GM19240 (cell line): ENCODE measurements around the gene CMTM4.
"Not testable (repeated sequence)": the region's sequence is repeated elsewhere in the genome, so short reads cannot be mapped to it uniquely, and the experiment has no call there.

Source experiments
- DNase-seq: peaks from one replicate; pipeline ENCODE4 v3.0.0; 2011; ENCODE audit warnings: low spot score; ENCODE audit not compliant: insufficient read length

Gene CMTM4

GRCh38 chr16:66596559-66596958 is 100.0 kb downstream of the CMTM4 start:
- not testable (repeated sequence) for DNase-seq

- no peak for DNase-seq
Observed at GRCh38 chr16:66594739-66595138, 101.8 kb downstream of the CMTM4 start.

- DNase-seq = no peak
Observed at GRCh38 chr16:66592814-66593213, 103.7 kb downstream of the CMTM4 start.

- no peak for DNase-seq
Observed at GRCh38 chr16:66592241-66592640, 104.3 kb downstream of the CMTM4 start.

- DNase-seq = no peak
Observed at GRCh38 chr16:66591018-66591417, 105.5 kb downstream of the CMTM4 start.

GRCh38 chr16:66590322-66590721 is 106.2 kb downstream of the CMTM4 start:
- no peak for DNase-seq

- DNase-seq = no peak
Observed at GRCh38 chr16:66588981-66589713, 107.4 kb downstream of the CMTM4 start.

- DNase-seq = no peak
Observed at GRCh38 chr16:66587881-66588600, 108.5 kb downstream of the CMTM4 start.

GRCh38 chr16:66585481-66586239 is 110.9 kb downstream of the CMTM4 start:
- DNase-seq = no peak

GRCh38 chr16:66581246-66581952 is 115.1 kb downstream of the CMTM4 start:
- no peak for DNase-seq

- no peak for DNase-seq
Observed at GRCh38 chr16:66580605-66581209, 115.8 kb downstream of the CMTM4 start.

GRCh38 chr16:66578651-66579531 is 117.7 kb downstream of the CMTM4 start, which contains the start of gene CMTM2:
TSS of gene CMTM2 (plus strand) at chr16:66579463. CDS start at chr16:66579608, 145 bp downstream.
- DNase-seq = no peak

- no peak for DNase-seq
Observed at GRCh38 chr16:66576296-66576695, 120.2 kb downstream of the CMTM4 start.

- DNase-seq = no peak
Observed at GRCh38 chr16:66575060-66575459, 121.5 kb downstream of the CMTM4 start.

- DNase-seq = no peak
Observed at GRCh38 chr16:66574531-66574930, 122.0 kb downstream of the CMTM4 start.

GRCh38 chr16:66574081-66574480 is 122.5 kb downstream of the CMTM4 start:
- DNase-seq = no peak

GRCh38 chr16:66572356-66572755 is 124.2 kb downstream of the CMTM4 start:
- DNase-seq = no peak

- no peak for DNase-seq
Observed at GRCh38 chr16:66569827-66570405, 126.6 kb downstream of the CMTM4 start.

- no peak for DNase-seq
Observed at GRCh38 chr16:66569131-66569530, 127.4 kb downstream of the CMTM4 start.

- DNase-seq = no peak
Observed at GRCh38 chr16:66568355-66568754, 128.2 kb downstream of the CMTM4 start.
